ENCODE measurements around the gene CCBE1.

Gene CCBE1

GRCh38 chr18:59700535-59700967 is 3.3 kb upstream of the CCBE1 start:
- Histone ChIP-seq H3K27me3 (ENCODE audit: control insufficient read depth in 2 of 2, insufficient read depth in 2 of 2, low read length in 2 of 2) (peaks cover 4 to 27% of the 10 kb centered on the region in 2 donors), H3K9ac (ENCODE audit: low read depth in 1 of 2, low read length in 2 of 2) (no peak overlapping the region), H3K4me1 (ENCODE audit: control insufficient read depth in 2 of 2, insufficient read depth in 2 of 2, low read length in 2 of 2) (peaks cover 5 to 12% of the 10 kb centered on the region in 2 donors), H3K9me3 (ENCODE audit: control insufficient read depth in 2 of 2, low read length in 2 of 2) (no peaks in the 10 kb centered on the region), H3K4me3 (ENCODE audit: low read length in 2 of 2) (no peak overlapping the region), H3K27ac (ENCODE audit: low read depth in 2 of 2, low read length in 2 of 2) (no peak overlapping the region), H3K36me3 (ENCODE audit: control insufficient read depth in 2 of 2, insufficient read depth in 2 of 2, low read length in 2 of 2) (no peaks in the 10 kb centered on the region)

- H3K36me3 ChIP-seq (ENCODE audit: control insufficient read depth in 2 of 2, insufficient read depth in 2 of 2, low read length in 2 of 2) = no peaks in the 10 kb centered on the region
- H3K9ac ChIP-seq (ENCODE audit: low read depth in 1 of 2, low read length in 2 of 2) = no peak overlapping the region
- H3K27me3 ChIP-seq (ENCODE audit: control insufficient read depth in 2 of 2, insufficient read depth in 2 of 2, low read length in 2 of 2) = peaks cover 7 to 32% of the 10 kb centered on the region in 2 donors
- no peaks in the 10 kb centered on the region for H3K9me3 ChIP-seq (ENCODE audit: control insufficient read depth in 2 of 2, low read length in 2 of 2)
- H3K4me1 ChIP-seq (ENCODE audit: control insufficient read depth in 2 of 2, insufficient read depth in 2 of 2, low read length in 2 of 2) = peaks cover 5 to 12% of the 10 kb centered on the region in 2 donors
- no peak overlapping the region for H3K4me3 ChIP-seq (ENCODE audit: low read length in 2 of 2)
- no peak overlapping the region for H3K27ac ChIP-seq (ENCODE audit: low read depth in 2 of 2, low read length in 2 of 2)
Measured at GRCh38 chr18:59699750-59700534, 2.7 kb upstream of the CCBE1 start.

GRCh38 chr18:59699061-59699460 is 1.8 kb upstream of the CCBE1 start:
- no peak overlapping the region for H3K27ac ChIP-seq (ENCODE audit: low read depth in 2 of 2, low read length in 2 of 2)
- H3K36me3 ChIP-seq (ENCODE audit: control insufficient read depth in 2 of 2, insufficient read depth in 2 of 2, low read length in 2 of 2) = no peaks in the 10 kb centered on the region

GRCh38 chr18:59696311-59697235 is 650 bp downstream of the CCBE1 start:
- Histone ChIP-seq H3K9ac (ENCODE audit: low read depth in 1 of 2, low read length in 2 of 2) (peak overlapping the region in 1 of 2 donors; percentile 10), H3K27ac (ENCODE audit: low read depth in 2 of 2, low read length in 2 of 2) (no peak overlapping the region), H3K36me3 (ENCODE audit: control insufficient read depth in 2 of 2, insufficient read depth in 2 of 2, low read length in 2 of 2) (no peaks in the 10 kb centered on the region), H3K27me3 (ENCODE audit: control insufficient read depth in 2 of 2, insufficient read depth in 2 of 2, low read length in 2 of 2) (peaks cover 9 to 41% of the 10 kb centered on the region in 2 donors), H3K9me3 (ENCODE audit: control insufficient read depth in 2 of 2, low read length in 2 of 2) (no peaks in the 10 kb centered on the region), H3K4me1 (ENCODE audit: control insufficient read depth in 2 of 2, insufficient read depth in 2 of 2, low read length in 2 of 2) (peaks cover 5 to 12% of the 10 kb centered on the region in 2 donors), H3K4me3 (ENCODE audit: low read length in 2 of 2) (peak overlapping the region; percentile 52 to 70)

More at GRCh38 chr18:59699061-59699460, 1.8 kb upstream of the CCBE1 start:
- no peak overlapping the region for H3K9ac ChIP-seq (ENCODE audit: low read depth in 1 of 2, low read length in 2 of 2)
- no peaks in the 10 kb centered on the region for H3K9me3 ChIP-seq (ENCODE audit: control insufficient read depth in 2 of 2, low read length in 2 of 2)
- peaks cover 5 to 12% of the 10 kb centered on the region in 2 donors for H3K4me1 ChIP-seq (ENCODE audit: control insufficient read depth in 2 of 2, insufficient read depth in 2 of 2, low read length in 2 of 2)
- no peak overlapping the region for H3K4me3 ChIP-seq (ENCODE audit: low read length in 2 of 2)
- peaks cover 9 to 39% of the 10 kb centered on the region in 2 donors for H3K27me3 ChIP-seq (ENCODE audit: control insufficient read depth in 2 of 2, insufficient read depth in 2 of 2, low read length in 2 of 2)

GRCh38 chr18:59695551-59695950 is 1.7 kb downstream of the CCBE1 start:
- peak overlapping the region in 1 of 2 donors; percentile 5 for H3K4me3 ChIP-seq (ENCODE audit: low read length in 2 of 2)
- no peak overlapping the region for H3K27ac ChIP-seq (ENCODE audit: low read depth in 2 of 2, low read length in 2 of 2)

GRCh38 chr18:59694824-59695223 is 2.4 kb downstream of the CCBE1 start:
- no peaks in the 10 kb centered on the region for H3K36me3 ChIP-seq (ENCODE audit: control insufficient read depth in 2 of 2, insufficient read depth in 2 of 2, low read length in 2 of 2)
- no peak overlapping the region for H3K9ac ChIP-seq (ENCODE audit: low read depth in 1 of 2, low read length in 2 of 2)
- peaks cover 5 to 8% of the 10 kb centered on the region in 2 donors for H3K4me1 ChIP-seq (ENCODE audit: control insufficient read depth in 2 of 2, insufficient read depth in 2 of 2, low read length in 2 of 2)
- no peak overlapping the region for H3K27ac ChIP-seq (ENCODE audit: low read depth in 2 of 2, low read length in 2 of 2)
- H3K9me3 ChIP-seq (ENCODE audit: control insufficient read depth in 2 of 2, low read length in 2 of 2) = no peaks in the 10 kb centered on the region
- peaks cover 9 to 41% of the 10 kb centered on the region in 2 donors for H3K27me3 ChIP-seq (ENCODE audit: control insufficient read depth in 2 of 2, insufficient read depth in 2 of 2, low read length in 2 of 2)
- no peak overlapping the region for H3K4me3 ChIP-seq (ENCODE audit: low read length in 2 of 2)

More at GRCh38 chr18:59695551-59695950, 1.7 kb downstream of the CCBE1 start:
- Histone ChIP-seq H3K36me3 (ENCODE audit: control insufficient read depth in 2 of 2, insufficient read depth in 2 of 2, low read length in 2 of 2) (no peaks in the 10 kb centered on the region), H3K4me1 (ENCODE audit: control insufficient read depth in 2 of 2, insufficient read depth in 2 of 2, low read length in 2 of 2) (peaks cover 5 to 8% of the 10 kb centered on the region in 2 donors), H3K9me3 (ENCODE audit: control insufficient read depth in 2 of 2, low read length in 2 of 2) (no peaks in the 10 kb centered on the region), H3K9ac (ENCODE audit: low read depth in 1 of 2, low read length in 2 of 2) (no peak overlapping the region), H3K27me3 (ENCODE audit: control insufficient read depth in 2 of 2, insufficient read depth in 2 of 2, low read length in 2 of 2) (peaks cover 9 to 41% of the 10 kb centered on the region in 2 donors)

- Histone ChIP-seq H3K4me3 (ENCODE audit: low read length in 2 of 2) (no peak overlapping the region), H3K36me3 (ENCODE audit: control insufficient read depth in 2 of 2, insufficient read depth in 2 of 2, low read length in 2 of 2) (no peaks in the 10 kb centered on the region), H3K27me3 (ENCODE audit: control insufficient read depth in 2 of 2, insufficient read depth in 2 of 2, low read length in 2 of 2) (peaks cover 9 to 28% of the 10 kb centered on the region in 2 donors), H3K9ac (ENCODE audit: low read depth in 1 of 2, low read length in 2 of 2) (no peak overlapping the region), H3K4me1 (ENCODE audit: control insufficient read depth in 2 of 2, insufficient read depth in 2 of 2, low read length in 2 of 2) (peaks cover 0 to 2% of the 10 kb centered on the region in 2 donors), H3K9me3 (ENCODE audit: control insufficient read depth in 2 of 2, low read length in 2 of 2) (no peaks in the 10 kb centered on the region), H3K27ac (ENCODE audit: low read depth in 2 of 2, low read length in 2 of 2) (no peak overlapping the region)
Measured at GRCh38 chr18:59691996-59692395, 5.2 kb downstream of the CCBE1 start.

- no peak overlapping the region for H3K9ac ChIP-seq (ENCODE audit: low read depth in 1 of 2, low read length in 2 of 2)
- H3K27me3 ChIP-seq (ENCODE audit: control insufficient read depth in 2 of 2, insufficient read depth in 2 of 2, low read length in 2 of 2) = peaks cover 7 to 19% of the 10 kb centered on the region in 2 donors
- H3K4me3 ChIP-seq (ENCODE audit: low read length in 2 of 2) = no peak overlapping the region
- no peak overlapping the region for H3K27ac ChIP-seq (ENCODE audit: low read depth in 2 of 2, low read length in 2 of 2)
- no peaks in the 10 kb centered on the region for H3K36me3 ChIP-seq (ENCODE audit: control insufficient read depth in 2 of 2, insufficient read depth in 2 of 2, low read length in 2 of 2)
- H3K9me3 ChIP-seq (ENCODE audit: control insufficient read depth in 2 of 2, low read length in 2 of 2) = no peaks in the 10 kb centered on the region
- H3K4me1 ChIP-seq (ENCODE audit: control insufficient read depth in 2 of 2, insufficient read depth in 2 of 2, low read length in 2 of 2) = no peaks in the 10 kb centered on the region
Measured at GRCh38 chr18:59690996-59691395, 6.2 kb downstream of the CCBE1 start.

GRCh38 chr18:59690186-59690982 is 6.8 kb downstream of the CCBE1 start:
- H3K9ac ChIP-seq (ENCODE audit: low read depth in 1 of 2, low read length in 2 of 2) = no peak overlapping the region
- H3K9me3 ChIP-seq (ENCODE audit: control insufficient read depth in 2 of 2, low read length in 2 of 2) = no peaks in the 10 kb centered on the region
- no peak overlapping the region for H3K4me3 ChIP-seq (ENCODE audit: low read length in 2 of 2)
- no peaks in the 10 kb centered on the region for H3K4me1 ChIP-seq (ENCODE audit: control insufficient read depth in 2 of 2, insufficient read depth in 2 of 2, low read length in 2 of 2)
- no peaks in the 10 kb centered on the region for H3K36me3 ChIP-seq (ENCODE audit: control insufficient read depth in 2 of 2, insufficient read depth in 2 of 2, low read length in 2 of 2)
- H3K27ac ChIP-seq (ENCODE audit: low read depth in 2 of 2, low read length in 2 of 2) = no peak overlapping the region
- H3K27me3 ChIP-seq (ENCODE audit: control insufficient read depth in 2 of 2, insufficient read depth in 2 of 2, low read length in 2 of 2) = peaks cover 3 to 13% of the 10 kb centered on the region in 2 donors
